Measurements from ENCODE around the gene URAD. TPM values are rescaled to one million over a fixed set of nuclear protein-coding genes. Genes with fewer than 3 reads are reported as not detected.
"Not testable (repeated sequence)": the region's sequence is repeated elsewhere in the genome, so short reads cannot be mapped to it uniquely, and the experiment has no call there.

URAD gene
- not detected in 2 replicates for total RNA-seq

GRCh38 chr13:27988520-27988919 is at the start of gene URAD:
URAD (minus strand) TSS chr13:27988693; CDS start chr13:27988637, 56 bp downstream.
- DNase-seq (ENCODE audit: low read depth): no peak
- Histone ChIP-seq H3K36me3 (ENCODE audit: control insufficient read depth, insufficient read depth, low read length) (no peaks in the 10 kb centered on the region), H3K4me3 (ENCODE audit: low read depth, low read length) (no peak within 1 kb of the TSS), H3K27me3 (ENCODE audit: control insufficient read depth, insufficient read depth, low read length) (peaks cover 17% of the 10 kb centered on the region)
- TF ChIP-seq, protein P1, sequence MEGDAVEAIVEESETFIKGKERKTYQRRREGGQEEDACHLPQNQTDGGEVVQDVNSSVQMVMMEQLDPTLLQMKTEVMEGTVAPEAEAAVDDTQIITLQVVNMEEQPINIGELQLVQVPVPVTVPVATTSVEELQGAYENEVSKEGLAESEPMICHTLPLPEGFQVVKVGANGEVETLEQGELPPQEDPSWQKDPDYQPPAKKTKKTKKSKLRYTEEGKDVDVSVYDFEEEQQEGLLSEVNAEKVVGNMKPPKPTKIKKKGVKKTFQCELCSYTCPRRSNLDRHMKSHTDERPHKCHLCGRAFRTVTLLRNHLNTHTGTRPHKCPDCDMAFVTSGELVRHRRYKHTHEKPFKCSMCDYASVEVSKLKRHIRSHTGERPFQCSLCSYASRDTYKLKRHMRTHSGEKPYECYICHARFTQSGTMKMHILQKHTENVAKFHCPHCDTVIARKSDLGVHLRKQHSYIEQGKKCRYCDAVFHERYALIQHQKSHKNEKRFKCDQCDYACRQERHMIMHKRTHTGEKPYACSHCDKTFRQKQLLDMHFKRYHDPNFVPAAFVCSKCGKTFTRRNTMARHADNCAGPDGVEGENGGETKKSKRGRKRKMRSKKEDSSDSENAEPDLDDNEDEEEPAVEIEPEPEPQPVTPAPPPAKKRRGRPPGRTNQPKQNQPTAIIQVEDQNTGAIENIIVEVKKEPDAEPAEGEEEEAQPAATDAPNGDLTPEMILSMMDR (IDR thresholded peaks at IDR 0.05; ENCODE audit: insufficient read depth, low read length, poor library complexity, severe bottlenecking): no peak

- TF ChIP-seq, protein P1 (IDR thresholded peaks at IDR 0.05; ENCODE audit: insufficient read depth, low read length, poor library complexity, severe bottlenecking): no peak
- no peak overlapping the region for H3K4me3 ChIP-seq (ENCODE audit: low read depth, low read length)
- H3K27me3 ChIP-seq (ENCODE audit: control insufficient read depth, insufficient read depth, low read length): no peaks in the 10 kb centered on the region
- DNase-seq (ENCODE audit: low read depth): no peak
- H3K36me3 ChIP-seq (ENCODE audit: control insufficient read depth, insufficient read depth, low read length): no peaks in the 10 kb centered on the region
Measured at GRCh38 chr13:28037399-28037798, 48.9 kb upstream of the URAD start.

DNA sequence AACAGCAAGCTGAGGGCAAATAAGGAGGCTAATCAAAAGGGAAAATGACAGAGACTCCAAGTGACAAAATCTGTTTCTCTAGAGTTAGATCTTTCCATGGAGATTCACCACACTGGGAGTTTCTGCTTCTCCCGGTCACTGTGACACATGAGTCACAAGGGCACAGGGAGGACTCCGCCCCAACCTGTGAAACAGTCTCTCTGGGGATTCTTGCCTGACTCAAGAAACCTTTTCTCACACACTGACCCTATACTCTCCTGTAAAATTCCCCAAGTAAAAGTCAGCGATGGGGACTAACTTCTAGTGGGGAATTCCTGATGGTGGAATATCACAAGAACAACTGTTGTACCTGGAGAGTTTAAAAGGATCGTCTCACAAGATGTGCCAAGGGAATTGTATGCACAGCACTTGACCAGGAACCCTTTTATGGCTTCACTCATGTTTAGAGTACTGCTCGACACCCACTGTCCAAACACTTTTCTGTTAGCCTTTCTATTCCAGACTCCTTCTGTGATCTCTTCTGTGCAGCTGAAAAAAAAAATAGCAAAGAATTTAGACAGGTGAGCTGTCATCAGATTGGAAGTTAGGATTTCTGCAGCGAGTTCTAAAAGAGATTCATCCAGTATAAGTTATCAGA is 46.8 kb upstream of the URAD start:
- TF ChIP-seq, protein P1 (IDR thresholded peaks at IDR 0.05; ENCODE audit: insufficient read depth, low read length, poor library complexity, severe bottlenecking): no peak
- H3K27me3 ChIP-seq (ENCODE audit: control insufficient read depth, insufficient read depth, low read length): no peaks in the 10 kb centered on the region
- H3K36me3 ChIP-seq (ENCODE audit: control insufficient read depth, insufficient read depth, low read length): no peaks in the 10 kb centered on the region
- H3K4me3 ChIP-seq (ENCODE audit: low read depth, low read length): no peak overlapping the region
- DNase-seq (ENCODE audit: low read depth): no peak

DNA sequence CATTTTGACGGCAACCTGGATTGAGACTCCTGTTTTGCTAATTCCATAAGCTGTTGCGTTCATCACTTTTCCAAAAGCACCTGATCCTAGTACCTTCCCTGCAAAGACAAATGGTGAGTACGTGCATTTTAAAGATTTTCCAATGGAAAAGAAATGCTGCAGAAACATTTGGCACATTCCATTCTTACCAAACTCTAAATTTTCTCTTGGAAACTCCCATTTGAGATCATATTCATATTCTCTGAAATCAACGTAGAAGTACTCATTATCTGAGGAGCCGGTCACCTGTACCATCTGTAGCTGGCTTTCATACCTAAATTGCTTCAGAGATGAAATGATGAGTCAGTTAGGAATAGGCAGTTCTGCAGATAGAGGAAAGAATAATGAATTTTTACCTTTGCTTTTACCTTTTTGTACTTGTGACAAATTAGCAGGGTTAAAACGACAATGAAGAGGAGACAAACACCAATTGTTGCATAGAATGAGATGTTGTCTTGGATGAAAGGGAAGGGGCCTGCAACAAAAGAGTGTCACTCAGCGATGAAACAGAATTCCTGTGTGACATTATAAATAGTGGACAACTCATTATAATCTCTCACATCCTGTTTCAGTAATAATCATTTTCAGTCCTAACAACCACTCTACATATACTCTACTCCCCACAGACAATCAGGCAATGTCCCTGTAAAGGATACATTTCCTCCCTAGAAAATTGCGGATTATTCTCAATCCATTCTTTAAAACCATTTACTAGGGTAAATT is 45.6 kb upstream of the URAD start:
- no peak overlapping the region for H3K4me3 ChIP-seq (ENCODE audit: low read depth, low read length)
- TF ChIP-seq, protein P1 (IDR thresholded peaks at IDR 0.05; ENCODE audit: insufficient read depth, low read length, poor library complexity, severe bottlenecking): no peak
- DNase-seq (ENCODE audit: low read depth): no peak
- no peaks in the 10 kb centered on the region for H3K36me3 ChIP-seq (ENCODE audit: control insufficient read depth, insufficient read depth, low read length)
- no peaks in the 10 kb centered on the region for H3K27me3 ChIP-seq (ENCODE audit: control insufficient read depth, insufficient read depth, low read length)

DNA sequence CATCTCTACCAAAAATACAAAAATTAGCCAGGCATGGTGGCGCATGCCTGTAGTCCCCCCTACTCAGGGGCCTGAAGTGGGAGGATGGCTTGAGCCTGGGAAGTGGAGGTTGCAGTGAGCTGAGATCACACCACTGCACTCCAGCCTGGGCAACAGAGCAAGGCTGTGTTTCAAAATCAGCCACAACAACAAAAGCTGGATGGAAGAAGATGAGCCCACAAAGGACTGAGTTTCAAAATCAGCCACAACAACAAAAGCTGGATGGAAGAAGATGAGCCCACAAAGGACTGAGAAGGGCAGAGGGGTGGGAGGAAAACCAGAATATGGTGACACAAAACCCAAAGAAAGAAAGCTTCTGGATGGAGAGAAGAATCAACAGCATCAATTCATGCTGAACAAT is 43.9 kb upstream of the URAD start:
- not testable (repeated sequence) for DNase-seq (ENCODE audit: low read depth); H3K4me3 ChIP-seq (ENCODE audit: low read depth, low read length); H3K36me3 ChIP-seq (ENCODE audit: control insufficient read depth, insufficient read depth, low read length)

DNA sequence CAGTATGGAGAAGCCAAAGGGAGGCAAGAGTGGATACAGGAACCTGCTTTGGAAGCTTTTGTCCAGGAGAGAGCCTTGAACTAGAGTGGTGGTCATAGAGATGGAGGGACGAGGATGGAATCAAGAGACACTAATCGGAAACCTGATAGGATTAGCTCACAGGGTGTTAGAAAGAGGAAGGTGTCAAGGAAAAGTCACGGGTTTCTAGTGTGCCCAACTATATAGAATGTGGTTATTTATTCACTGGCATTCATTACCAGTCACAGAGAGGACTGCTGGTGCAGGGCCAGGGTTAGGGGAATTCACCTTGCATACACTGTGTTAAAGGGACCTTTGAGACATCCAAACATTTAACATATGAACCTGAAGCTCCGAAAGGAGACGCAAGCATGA is 43.4 kb upstream of the URAD start:
- no peaks in the 10 kb centered on the region for H3K36me3 ChIP-seq (ENCODE audit: control insufficient read depth, insufficient read depth, low read length)
- TF ChIP-seq, protein P1 (IDR thresholded peaks at IDR 0.05; ENCODE audit: insufficient read depth, low read length, poor library complexity, severe bottlenecking): no peak
- no peak for DNase-seq (ENCODE audit: low read depth)
- H3K4me3 ChIP-seq (ENCODE audit: low read depth, low read length): no peak overlapping the region
- H3K27me3 ChIP-seq (ENCODE audit: control insufficient read depth, insufficient read depth, low read length): no peaks in the 10 kb centered on the region

More for the DNA sequence above, 43.9 kb upstream of the URAD start:
- H3K27me3 ChIP-seq (ENCODE audit: control insufficient read depth, insufficient read depth, low read length): not testable (repeated sequence)
